ENCODE measurements around the gene FGF11. TPM values are rescaled to one million over a fixed set of nuclear protein-coding genes. Genes with fewer than 3 reads are reported as not detected.

FGF11 gene
- total RNA-seq: 4.8 and 6.1 TPM in 2 replicates

DNA sequence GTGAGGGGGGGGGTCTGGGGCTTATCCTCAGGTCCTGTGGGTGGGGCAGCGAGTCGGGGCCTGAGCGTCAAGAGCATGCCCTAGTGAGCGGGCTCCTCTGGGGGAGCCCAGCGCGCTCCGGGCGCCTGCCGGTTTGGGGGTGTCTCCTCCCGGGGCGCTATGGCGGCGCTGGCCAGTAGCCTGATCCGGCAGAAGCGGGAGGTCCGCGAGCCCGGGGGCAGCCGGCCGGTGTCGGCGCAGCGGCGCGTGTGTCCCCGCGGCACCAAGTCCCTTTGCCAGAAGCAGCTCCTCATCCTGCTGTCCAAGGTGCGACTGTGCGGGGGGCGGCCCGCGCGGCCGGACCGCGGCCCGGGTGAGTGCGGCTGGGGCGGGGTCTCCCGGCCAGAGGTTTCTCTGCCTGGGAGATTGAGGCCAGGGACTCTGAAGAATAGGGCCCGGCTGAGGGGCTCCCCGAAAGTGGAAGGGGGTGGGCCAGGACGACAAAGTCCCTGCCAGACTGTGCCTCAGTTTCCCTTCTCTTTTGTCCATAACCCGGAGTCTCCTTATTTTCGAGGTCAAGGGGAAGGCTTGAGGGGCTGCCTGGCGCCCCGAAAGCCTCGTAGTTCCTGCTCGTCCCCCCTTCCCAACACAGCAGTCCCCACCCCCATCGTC is at the start of gene FGF11:
Gene FGF11, plus strand, starts transcription at position 51 of the 651 bp plus-strand sequence. Its CDS starts 109 bp downstream, at position 160.
- Mint-ChIP-seq H3K9me3 (no peaks in the 10 kb centered on the region), H3K4me3 (ENCODE audit: low read depth) (peak within 1 kb of the TSS; percentile 81), H3K36me3 (ENCODE audit: low read depth) (peaks cover 31% of the 10 kb centered on the region), H3K4me1 (ENCODE audit: low read depth) (peaks cover 30% of the 10 kb centered on the region), H3K27me3 (ENCODE audit: low read depth) (peaks cover 38% of the 10 kb centered on the region), H3K27ac (peak within 1 kb of the TSS; percentile 13)
- intact Hi-C loops (cut with micrococcal nuclease): loop anchor here (5.0 kb wide), 3 partner anchors 123 to 618 kb away; partner anchors contain the start of genes EIF5A and SENP3
- no peak for DNase-seq (ENCODE audit: low spot score)

DNA sequence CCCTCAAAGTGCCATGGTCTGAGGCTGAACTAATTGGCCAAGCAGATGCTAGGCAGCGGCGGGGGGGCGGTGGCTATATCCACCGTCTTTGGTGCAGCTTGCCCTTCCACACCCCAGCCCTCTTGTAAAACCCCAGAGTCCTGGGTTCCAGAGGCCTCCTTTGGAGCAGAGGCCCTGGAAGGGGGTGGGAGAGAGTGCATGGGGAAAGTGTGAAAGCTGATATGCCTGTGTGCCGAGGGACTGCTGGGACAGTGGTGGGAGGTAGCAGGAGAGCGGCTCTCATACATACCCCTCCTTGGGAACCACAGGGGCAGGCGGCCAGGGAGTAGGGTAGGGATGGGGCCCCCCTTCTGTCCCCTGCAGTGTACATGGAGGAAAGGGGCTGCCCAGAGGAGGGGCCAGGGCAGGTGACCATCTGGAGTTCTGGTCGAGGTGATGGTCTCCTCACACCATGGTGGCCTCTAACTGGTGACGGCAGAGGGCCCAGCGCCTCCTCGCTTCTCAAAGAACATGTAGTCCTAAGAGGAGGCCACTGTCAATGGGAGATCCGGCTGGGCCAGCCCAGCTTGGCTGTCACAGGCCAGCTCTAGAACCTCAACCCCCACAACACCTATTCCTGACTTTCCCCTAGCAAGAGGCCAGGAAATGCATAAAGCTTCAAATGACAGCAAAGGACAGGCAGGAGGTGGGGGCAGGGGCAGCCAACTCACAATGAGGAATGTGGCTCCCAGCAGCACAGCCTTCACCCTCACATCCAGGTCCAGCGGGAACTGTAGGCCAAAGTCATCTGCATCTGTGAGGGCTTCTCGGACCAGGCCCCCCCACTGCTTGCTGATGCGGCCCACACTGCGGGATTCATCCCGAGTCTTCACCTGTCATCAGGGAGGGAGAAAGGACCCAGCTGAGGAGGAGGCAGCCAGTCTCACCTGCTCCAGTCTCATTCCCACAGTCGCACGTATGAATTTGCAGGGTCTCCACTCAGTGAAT is 49.1 kb upstream of the FGF11 start:
- H3K9me3 Mint-ChIP-seq: no peaks in the 10 kb centered on the region
- peaks cover 15% of the 10 kb centered on the region for H3K4me1 Mint-ChIP-seq (ENCODE audit: low read depth)
- no peak overlapping the region for H3K27ac Mint-ChIP-seq
- H3K4me3 Mint-ChIP-seq (ENCODE audit: low read depth): no peak overlapping the region
- intact Hi-C loops (cut with micrococcal nuclease): loop anchor here (5.0 kb wide), 1 partner anchor 38 kb away; the partner anchor contains the start of gene KCTD11
- H3K36me3 Mint-ChIP-seq (ENCODE audit: low read depth): peaks cover 29% of the 10 kb centered on the region
- no peak for DNase-seq (ENCODE audit: low spot score)
- no peaks in the 10 kb centered on the region for H3K27me3 Mint-ChIP-seq (ENCODE audit: low read depth)

DNA sequence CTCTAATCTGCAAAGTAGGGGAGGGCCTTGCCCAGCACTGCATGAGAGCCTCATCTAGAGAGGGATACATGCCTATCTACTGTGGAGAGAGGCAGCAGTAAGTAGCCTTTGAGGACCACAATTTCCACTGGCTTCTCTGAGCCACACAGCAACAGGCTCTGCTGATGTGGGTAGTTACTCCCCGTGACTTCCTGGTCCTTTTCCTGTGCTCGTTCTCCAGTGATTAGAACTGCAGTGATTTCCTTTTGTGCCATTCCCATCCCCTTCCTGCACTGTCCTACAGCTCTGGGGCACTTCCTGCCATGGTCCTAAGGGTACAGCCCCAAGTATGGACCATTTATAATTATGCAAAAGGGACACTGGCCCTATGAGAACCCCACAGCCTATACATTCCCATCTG is 48.0 kb upstream of the FGF11 start:
- H3K9me3 Mint-ChIP-seq: no peaks in the 10 kb centered on the region
- intact Hi-C loops (cut with micrococcal nuclease): loop anchor here (5.0 kb wide), 1 partner anchor 39 kb away; the partner anchor contains the start of gene KCTD11
- H3K4me3 Mint-ChIP-seq (ENCODE audit: low read depth): peak overlapping the region; percentile 17
- no peak for DNase-seq (ENCODE audit: low spot score)
- H3K27ac Mint-ChIP-seq: no peak overlapping the region
- peaks cover 29% of the 10 kb centered on the region for H3K36me3 Mint-ChIP-seq (ENCODE audit: low read depth)
- no peaks in the 10 kb centered on the region for H3K27me3 Mint-ChIP-seq (ENCODE audit: low read depth)
- H3K4me1 Mint-ChIP-seq (ENCODE audit: low read depth): peaks cover 15% of the 10 kb centered on the region

DNA sequence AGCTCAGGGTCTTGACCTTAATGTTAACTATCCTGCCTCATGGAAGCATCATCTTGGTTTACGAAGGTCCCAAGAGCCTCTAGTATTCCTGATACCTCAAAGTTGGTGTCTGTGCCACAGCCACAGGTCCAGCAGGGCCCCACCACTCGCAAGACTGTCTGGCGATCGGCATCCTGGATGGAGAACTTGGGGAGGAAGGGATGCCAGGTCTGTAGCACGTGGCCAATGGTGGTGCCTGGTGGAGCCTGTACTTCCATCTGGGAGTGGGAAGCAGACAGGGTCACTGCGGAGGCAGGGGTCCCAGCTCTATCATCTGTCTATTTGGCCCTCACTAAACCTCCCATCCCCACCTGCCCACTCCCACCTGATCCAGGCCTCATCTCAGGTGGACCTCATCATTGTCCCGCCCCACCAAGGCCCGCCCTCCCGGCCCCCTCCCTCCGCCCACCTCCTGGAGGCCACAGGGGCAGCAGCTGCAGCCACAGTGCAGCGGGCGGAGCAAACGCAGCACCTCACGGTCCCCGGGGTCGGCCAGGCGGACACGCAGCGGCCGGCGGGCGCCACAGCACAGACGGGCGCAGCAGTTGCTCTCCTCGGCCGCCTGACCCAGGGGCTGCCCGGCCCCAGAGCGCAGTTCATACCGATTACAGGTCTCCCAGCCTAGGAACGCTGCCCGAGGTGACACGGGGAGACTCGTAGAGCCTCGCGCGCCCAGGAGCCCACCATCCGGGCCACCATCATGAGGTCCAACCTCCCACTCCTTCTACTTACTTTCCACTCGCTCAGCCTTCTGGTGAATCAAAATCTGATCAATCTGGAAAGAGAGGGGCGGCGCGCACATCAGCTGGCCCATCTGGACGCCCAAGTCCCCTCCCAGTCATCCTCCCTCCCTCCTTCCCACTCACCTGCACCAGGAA is 46.4 kb upstream of the FGF11 start:
- no peaks in the 10 kb centered on the region for H3K27me3 Mint-ChIP-seq (ENCODE audit: low read depth)
- H3K4me3 Mint-ChIP-seq (ENCODE audit: low read depth): peak overlapping the region; percentile 94
- H3K27ac Mint-ChIP-seq: no peak overlapping the region
- H3K36me3 Mint-ChIP-seq (ENCODE audit: low read depth): peaks cover 25% of the 10 kb centered on the region
- no peak for DNase-seq (ENCODE audit: low spot score)
- H3K4me1 Mint-ChIP-seq (ENCODE audit: low read depth): peaks cover 15% of the 10 kb centered on the region
- intact Hi-C loops (cut with micrococcal nuclease): loop anchor here (5.0 kb wide), 1 partner anchor 41 kb away; the partner anchor contains the start of gene KCTD11
- H3K9me3 Mint-ChIP-seq: no peaks in the 10 kb centered on the region

DNA sequence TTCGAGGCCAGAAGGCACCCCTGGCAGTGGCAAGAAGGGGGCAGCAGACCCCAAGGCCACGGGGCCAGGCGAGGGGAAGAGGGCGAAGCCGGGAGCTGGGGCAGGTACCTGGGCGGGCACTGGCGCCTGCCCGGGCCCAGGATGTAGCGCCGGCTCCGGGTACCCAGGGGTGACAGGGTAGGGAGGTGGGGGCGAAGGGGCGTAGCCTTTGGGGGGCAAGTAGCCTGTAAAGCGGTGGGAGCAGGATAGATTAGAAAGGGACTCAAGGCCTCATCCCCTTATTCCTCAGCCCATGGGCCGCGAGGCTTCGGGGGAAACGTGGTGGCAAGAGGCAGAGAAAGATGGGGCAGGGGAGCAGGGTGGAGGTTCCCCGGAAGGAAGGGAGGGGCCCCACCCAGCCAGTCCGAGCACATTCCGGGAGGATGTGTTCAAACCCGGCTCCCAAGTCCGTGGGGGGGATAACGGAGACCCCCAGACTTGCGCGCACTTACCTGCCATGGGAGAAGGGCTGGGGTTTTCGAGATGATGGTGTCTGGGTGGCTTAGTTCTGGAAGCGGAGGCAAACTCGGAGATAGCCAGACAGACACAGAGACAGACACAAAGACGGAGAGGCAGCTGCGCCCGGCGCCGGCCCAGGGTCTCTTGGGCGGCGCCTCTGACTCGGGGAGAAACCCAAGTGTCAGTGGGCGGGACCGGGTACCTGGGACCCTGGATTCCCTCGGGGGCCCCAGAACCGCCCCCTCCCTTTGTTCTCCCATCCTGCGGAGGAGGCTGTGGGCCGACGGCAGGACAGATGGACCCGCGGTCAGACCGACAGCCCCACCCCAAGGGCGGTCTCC is 45.5 kb upstream of the FGF11 start:
- Mint-ChIP-seq H3K36me3 (ENCODE audit: low read depth) (peaks cover 25% of the 10 kb centered on the region), H3K4me3 (ENCODE audit: low read depth) (peak overlapping the region; percentile 94), H3K4me1 (ENCODE audit: low read depth) (peaks cover 15% of the 10 kb centered on the region), H3K27ac (peak overlapping the region; percentile 83), H3K27me3 (ENCODE audit: low read depth) (no peaks in the 10 kb centered on the region), H3K9me3 (no peaks in the 10 kb centered on the region)
- peak; percentile 28 for DNase-seq (ENCODE audit: low spot score)
- intact Hi-C loops (cut with micrococcal nuclease): loop anchor here (1.0 to 5.0 kb wide), 2 partner anchors 10 to 42 kb away; partner anchors contain the start of genes KCTD11 and TMEM256

DNA sequence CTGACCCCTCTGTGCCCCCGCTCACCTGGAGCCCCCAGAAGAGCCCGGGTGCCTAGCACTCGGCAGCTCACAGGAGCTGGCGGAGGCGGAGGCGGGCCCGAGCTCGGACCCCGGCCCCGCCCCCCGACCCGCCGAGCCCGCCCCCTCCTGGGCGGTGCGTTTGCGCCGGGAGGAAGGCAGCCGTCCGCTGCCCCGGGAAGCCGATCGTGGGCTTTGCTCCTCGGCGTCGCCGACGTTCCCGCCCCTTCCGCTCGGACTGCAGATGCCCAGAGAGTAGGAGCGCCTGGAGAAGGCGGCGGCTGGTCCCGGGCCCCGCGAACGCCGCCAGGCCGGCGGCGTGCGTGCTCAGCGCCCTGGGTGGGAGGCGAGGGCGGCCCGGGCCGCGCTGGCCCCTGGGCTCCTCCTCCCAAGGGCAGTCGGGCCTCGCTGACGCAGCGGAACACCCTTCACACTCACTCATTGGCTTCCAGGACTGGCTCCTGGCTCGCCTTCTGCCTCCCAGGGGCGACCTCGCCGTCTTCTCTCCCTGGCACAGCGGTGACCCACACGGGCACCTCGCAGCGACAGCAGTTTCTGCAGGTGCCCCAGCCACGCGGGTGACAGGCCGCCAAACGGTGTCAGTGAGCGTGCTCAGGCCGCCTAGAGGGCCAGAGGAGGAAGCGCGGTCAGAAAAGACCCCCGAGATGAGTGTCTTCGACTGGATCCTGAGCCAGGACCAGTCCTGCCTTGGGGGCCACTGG is 44.7 kb upstream of the FGF11 start, which contains the start of gene PLSCR3:
Gene PLSCR3, minus strand, starts transcription at position 74 of the 740 bp plus-strand sequence. CDS start 415 bp downstream, outside the sequence.
- peaks cover 15% of the 10 kb centered on the region for H3K4me1 Mint-ChIP-seq (ENCODE audit: low read depth)
- DNase-seq (ENCODE audit: low spot score): peak; percentile 80
- H3K9me3 Mint-ChIP-seq: no peaks in the 10 kb centered on the region
- H3K27ac Mint-ChIP-seq: peak within 1 kb of the TSS; percentile 91
- H3K4me3 Mint-ChIP-seq (ENCODE audit: low read depth): peak within 1 kb of the TSS; percentile 94
- H3K36me3 Mint-ChIP-seq (ENCODE audit: low read depth): peaks cover 25% of the 10 kb centered on the region
- no peaks in the 10 kb centered on the region for H3K27me3 Mint-ChIP-seq (ENCODE audit: low read depth)
- intact Hi-C loops (cut with micrococcal nuclease): loop anchor here (1.0 to 5.0 kb wide), 2 partner anchors 10 to 42 kb away; partner anchors contain the start of genes KCTD11 and TMEM256

DNA sequence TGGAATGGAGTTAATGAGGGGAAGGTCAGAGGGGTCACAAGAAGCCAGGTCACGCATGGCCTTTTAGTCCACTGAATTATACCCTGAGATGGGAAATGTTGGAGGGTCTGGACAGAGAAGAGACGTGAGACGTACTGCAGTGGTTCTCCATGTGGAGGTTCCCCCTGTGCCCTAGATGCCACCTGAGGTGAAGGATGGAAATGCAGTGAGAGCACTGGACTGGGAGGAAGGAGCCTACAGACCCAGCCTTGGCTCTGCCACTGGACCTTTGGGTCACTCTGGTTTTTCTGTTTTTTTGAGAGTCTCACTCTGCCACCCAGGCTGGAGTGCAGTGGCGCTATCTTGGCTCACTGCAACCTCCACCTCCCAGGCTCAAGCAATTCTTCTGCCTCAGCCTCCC is 43.2 kb upstream of the FGF11 start:
- peaks cover 16% of the 10 kb centered on the region for H3K36me3 Mint-ChIP-seq (ENCODE audit: low read depth)
- H3K27ac Mint-ChIP-seq: no peak overlapping the region
- H3K27me3 Mint-ChIP-seq (ENCODE audit: low read depth): no peaks in the 10 kb centered on the region
- intact Hi-C loops (cut with micrococcal nuclease): no loop called here
- no peaks in the 10 kb centered on the region for H3K9me3 Mint-ChIP-seq
- DNase-seq (ENCODE audit: low spot score): no peak
- H3K4me1 Mint-ChIP-seq (ENCODE audit: low read depth): peaks cover 15% of the 10 kb centered on the region
- H3K4me3 Mint-ChIP-seq (ENCODE audit: low read depth): peak overlapping the region; percentile 3

DNA sequence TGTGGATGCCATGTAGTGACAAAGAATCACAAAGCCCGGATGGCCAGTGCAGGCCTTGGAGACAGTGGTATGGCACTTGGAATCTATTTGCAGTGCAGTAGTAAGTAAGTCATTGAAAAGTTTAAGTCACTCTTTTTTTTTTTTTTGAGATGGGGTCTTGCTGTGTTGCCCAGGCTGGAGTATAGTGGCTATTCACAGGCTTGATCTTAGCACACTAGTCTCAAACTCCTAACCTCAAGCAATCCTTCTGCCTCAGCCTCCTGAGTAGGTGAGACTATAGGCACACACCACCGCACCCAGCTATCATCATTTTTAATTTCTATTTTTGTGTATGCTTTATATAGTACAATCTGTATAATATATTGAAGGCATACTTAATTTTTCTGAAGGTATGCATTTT is 40.7 kb upstream of the FGF11 start:
- intact Hi-C loops (cut with micrococcal nuclease): no loop called here
- Mint-ChIP-seq H3K36me3 (ENCODE audit: low read depth) (peaks cover 4% of the 10 kb centered on the region), H3K27me3 (ENCODE audit: low read depth) (no peaks in the 10 kb centered on the region), H3K9me3 (no peaks in the 10 kb centered on the region), H3K4me3 (ENCODE audit: low read depth) (no peak overlapping the region), H3K4me1 (ENCODE audit: low read depth) (peaks cover 12% of the 10 kb centered on the region), H3K27ac (no peak overlapping the region)
- DNase-seq (ENCODE audit: low spot score): no peak

DNA sequence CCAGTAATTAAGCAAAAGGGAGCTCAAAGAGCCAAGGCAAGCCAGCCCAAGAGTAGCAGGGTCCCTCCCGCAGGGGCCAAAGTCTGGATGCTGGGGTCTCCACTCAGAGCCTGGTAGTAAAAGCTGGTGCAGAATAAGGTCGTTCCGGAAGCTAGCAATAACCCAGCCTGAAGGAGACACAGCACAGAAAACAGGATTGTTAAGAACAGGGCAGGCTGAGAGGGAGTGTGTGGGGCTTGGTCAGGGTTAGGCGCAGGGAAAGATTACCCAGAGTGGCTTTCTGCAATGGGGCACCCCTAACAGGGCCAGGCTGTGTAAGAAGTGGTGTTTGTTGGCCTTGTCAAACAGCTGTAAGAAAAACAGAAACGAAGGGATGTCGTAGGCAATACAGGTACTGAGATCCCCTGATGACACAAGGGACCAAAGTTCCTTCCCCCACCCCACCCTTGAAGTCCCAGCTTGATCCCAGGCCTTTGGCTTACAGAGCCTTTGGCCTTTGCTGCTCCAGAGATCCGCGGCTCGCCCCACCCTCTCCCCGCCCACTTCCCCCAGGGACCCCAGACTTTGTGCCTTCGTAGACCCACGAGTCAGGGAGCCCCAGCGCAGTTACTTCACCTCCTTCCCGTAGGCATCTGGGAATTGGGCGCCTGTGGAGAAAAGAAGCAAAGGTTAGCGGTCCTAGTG is 36.1 kb upstream of the FGF11 start:
- Mint-ChIP-seq H3K27me3 (ENCODE audit: low read depth) (peaks cover 11% of the 10 kb centered on the region), H3K4me1 (ENCODE audit: low read depth) (peaks cover 11% of the 10 kb centered on the region), H3K9me3 (no peaks in the 10 kb centered on the region), H3K4me3 (ENCODE audit: low read depth) (peak overlapping the region; percentile 87), H3K36me3 (ENCODE audit: low read depth) (peaks cover 4% of the 10 kb centered on the region), H3K27ac (peak overlapping the region; percentile 92)
- no peak for DNase-seq (ENCODE audit: low spot score)
- intact Hi-C loops (cut with micrococcal nuclease): loop anchor here (5.0 kb wide), 1 partner anchor 169 kb away; no protein-coding TSS in a partner anchor

DNA sequence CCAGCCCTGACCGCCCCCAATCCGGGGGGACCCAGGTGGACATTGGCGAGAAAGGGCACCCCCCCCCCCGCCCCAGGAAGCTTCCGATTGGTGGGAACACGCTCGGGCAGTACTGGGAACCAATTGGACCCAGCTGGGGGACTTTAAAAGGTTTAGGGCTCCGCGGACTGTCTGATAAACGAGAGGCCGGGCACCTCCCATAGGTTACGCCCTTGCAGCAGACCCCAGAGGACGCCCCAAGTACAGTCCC is 35.7 kb upstream of the FGF11 start:
- no peaks in the 10 kb centered on the region for H3K9me3 Mint-ChIP-seq
- peak overlapping the region; percentile 92 for H3K27ac Mint-ChIP-seq
- H3K36me3 Mint-ChIP-seq (ENCODE audit: low read depth): peaks cover 4% of the 10 kb centered on the region
- intact Hi-C loops (cut with micrococcal nuclease): loop anchor here (5.0 kb wide), 1 partner anchor 169 kb away; no protein-coding TSS in a partner anchor
- H3K4me1 Mint-ChIP-seq (ENCODE audit: low read depth): peaks cover 11% of the 10 kb centered on the region
- H3K27me3 Mint-ChIP-seq (ENCODE audit: low read depth): peaks cover 11% of the 10 kb centered on the region
- peak overlapping the region; percentile 87 for H3K4me3 Mint-ChIP-seq (ENCODE audit: low read depth)
- DNase-seq (ENCODE audit: low spot score): no peak

All from activated T-helper 2 cell treated with anti-CD3 and anti-CD28 coated beads, Interferon-gamma antibody, Interleukin-2, Interleukin-4, amounts not matched to agents 10 μg/mL and 5 μg/mL and 100 μg/mL, durations not matched to agents 14 hours and 24 hours and 36 hours (primary cell).